Measurements from ENCODE around the gene CEP295NL.
"Not testable (repeated sequence)": the region's sequence is repeated elsewhere in the genome, so short reads cannot be mapped to it uniquely, and the experiment has no call there.

The CEP295NL gene

GRCh38 chr17:78925662-78926555, 22.9 kb upstream of the CEP295NL start:
- DNase-seq = peak; percentile 6

- peak; percentile 45 for DNase-seq
These were observed 22.2 kb upstream of the CEP295NL start, which contains the start of gene TIMP2 for GRCh38 chr17:78925234-78925633. Gene TIMP2, minus strand, starts transcription at chr17:78925387. Its CDS starts 299 bp downstream, at chr17:78925088.

GRCh38 chr17:78924481-78925151, 21.6 kb upstream of the CEP295NL start:
- DNase-seq = no peak

- DNase-seq = peak; percentile 16
These were observed 20.9 kb upstream of the CEP295NL start for GRCh38 chr17:78923660-78924453.

- no peak for DNase-seq
These were observed 20.0 kb upstream of the CEP295NL start for GRCh38 chr17:78922816-78923498.

GRCh38 chr17:78921437-78921971, 18.5 kb upstream of the CEP295NL start:
- no peak for DNase-seq

- no peak for DNase-seq
These were observed 17.5 kb upstream of the CEP295NL start for GRCh38 chr17:78920528-78920927.

GRCh38 chr17:78919861-78920450, 17.0 kb upstream of the CEP295NL start:
- no peak for DNase-seq

GRCh38 chr17:78918979-78919378, 16.0 kb upstream of the CEP295NL start:
- DNase-seq = no peak

GRCh38 chr17:78917451-78918275, 14.7 kb upstream of the CEP295NL start:
- no peak for DNase-seq

- no peak for DNase-seq
These were observed 13.1 kb upstream of the CEP295NL start for GRCh38 chr17:78915872-78916632.

- no peak for DNase-seq
These were observed 10.1 kb upstream of the CEP295NL start for GRCh38 chr17:78913115-78913514.

GRCh38 chr17:78912082-78912481, 9.1 kb upstream of the CEP295NL start:
- DNase-seq = no peak

GRCh38 chr17:78911543-78911942, 8.5 kb upstream of the CEP295NL start:
- DNase-seq = not testable (repeated sequence)

GRCh38 chr17:78910497-78911284, 7.7 kb upstream of the CEP295NL start:
- DNase-seq = no peak

GRCh38 chr17:78908426-78908825, 5.4 kb upstream of the CEP295NL start:
- no peak for DNase-seq

GRCh38 chr17:78905541-78905940, 2.5 kb upstream of the CEP295NL start:
- no peak for DNase-seq

GRCh38 chr17:78905116-78905515, 2.1 kb upstream of the CEP295NL start:
- DNase-seq = no peak

- no peak for DNase-seq
These were observed 1.4 kb upstream of the CEP295NL start for GRCh38 chr17:78904371-78904770.

All from DMS79 treated with DMSO at 0.1 percent for 48 hours (cell line).